Measurements from ENCODE around the gene RPS6KA6.
"Not testable (repeated sequence)": the region's sequence is repeated elsewhere in the genome, so short reads cannot be mapped to it uniquely, and the experiment has no call there.

RPS6KA6 gene

DNA sequence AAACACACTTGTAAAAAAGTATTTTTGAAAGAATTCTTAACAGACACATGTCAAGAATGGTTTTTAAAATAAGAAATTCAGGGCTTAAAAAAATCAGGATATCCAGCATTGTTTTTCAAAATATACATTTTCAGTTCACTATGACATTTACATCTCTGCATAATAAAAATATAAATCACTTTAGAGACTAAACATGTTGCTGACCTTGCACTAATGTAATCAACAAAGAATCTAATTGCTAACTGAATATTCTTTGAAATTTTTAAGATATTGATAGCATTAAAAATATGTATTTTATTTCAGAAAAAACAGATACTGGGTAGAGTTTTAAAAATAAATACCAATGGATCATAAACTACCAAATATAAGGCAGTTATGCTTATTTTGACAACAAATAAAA is 26.4 kb downstream of the RPS6KA6 start:
- no peak for DNase-seq

DNA sequence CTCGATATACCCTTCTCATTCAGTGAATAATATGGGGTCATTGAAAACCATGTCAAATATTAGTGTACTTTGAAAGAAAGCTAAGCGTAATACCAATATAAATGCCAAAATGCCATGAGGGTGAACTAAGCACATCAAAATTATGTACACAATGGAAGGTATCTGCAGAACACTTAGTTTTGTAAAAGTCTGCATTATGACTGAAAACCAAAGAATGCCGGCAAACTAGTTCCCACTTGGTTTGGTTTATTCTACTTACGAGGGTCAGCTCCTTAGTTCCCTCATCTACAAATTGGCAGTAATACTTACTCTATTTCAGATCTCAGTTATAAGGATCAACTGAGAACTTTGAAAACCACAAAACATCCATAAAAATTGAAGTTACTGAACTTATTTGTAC is 27.3 kb downstream of the RPS6KA6 start:
- DNase-seq = no peak

DNA sequence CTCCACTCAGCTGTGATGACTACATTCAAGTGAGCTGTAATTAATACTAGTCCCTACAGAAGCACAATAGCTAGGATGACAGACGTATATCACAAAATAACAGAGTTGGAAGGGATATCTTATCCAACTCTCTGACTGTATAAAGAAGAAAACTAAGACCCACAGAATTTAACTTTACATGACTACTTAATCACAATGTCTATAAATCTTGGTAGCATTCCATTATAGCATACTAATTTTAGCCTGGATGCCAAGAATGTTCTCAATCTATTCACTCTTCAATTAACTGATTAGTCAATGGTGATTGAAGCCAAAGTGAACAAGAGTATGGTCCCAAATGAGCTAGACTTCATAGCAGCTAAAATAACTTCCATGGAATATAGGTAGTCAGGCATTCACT is 31.2 kb downstream of the RPS6KA6 start:
- no peak for DNase-seq

DNA sequence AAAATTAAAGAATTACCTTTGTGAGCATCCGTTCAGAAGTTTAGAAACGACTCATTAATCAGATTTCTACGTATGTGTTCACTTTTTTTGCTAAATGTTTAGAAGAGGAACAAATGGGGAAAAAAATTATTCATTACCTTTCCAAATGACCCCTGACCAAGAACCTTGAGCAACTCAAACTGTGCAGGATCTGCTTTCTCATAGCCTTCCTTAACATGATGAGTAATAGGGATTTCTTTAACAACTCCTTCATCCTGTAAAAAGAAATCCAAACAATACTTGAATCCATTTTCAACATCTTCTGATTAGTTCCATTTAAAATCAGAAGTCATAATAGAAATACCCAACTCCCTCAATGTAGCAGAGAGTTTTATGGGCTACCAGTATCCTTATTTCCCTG is 32.1 kb downstream of the RPS6KA6 start:
- no peak for DNase-seq

DNA sequence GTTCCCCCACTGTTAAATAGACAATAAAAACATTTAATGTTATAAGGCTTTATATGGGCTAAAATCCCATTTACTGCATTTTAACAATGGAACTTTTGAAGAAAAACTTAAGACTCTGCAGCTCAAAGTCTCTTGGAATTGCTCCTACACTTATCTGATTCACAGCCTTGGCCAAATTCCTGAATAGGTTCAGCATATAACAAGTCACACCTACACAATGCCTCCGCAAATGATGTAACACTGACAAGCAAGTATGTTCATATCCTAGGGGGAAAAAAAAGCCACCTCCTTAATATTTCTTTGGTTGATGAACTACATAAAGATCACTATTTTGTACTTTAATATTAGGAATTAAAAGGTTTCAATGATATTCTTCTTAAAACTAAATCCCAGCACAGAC is 34.5 kb downstream of the RPS6KA6 start:
- DNase-seq = no peak

DNA sequence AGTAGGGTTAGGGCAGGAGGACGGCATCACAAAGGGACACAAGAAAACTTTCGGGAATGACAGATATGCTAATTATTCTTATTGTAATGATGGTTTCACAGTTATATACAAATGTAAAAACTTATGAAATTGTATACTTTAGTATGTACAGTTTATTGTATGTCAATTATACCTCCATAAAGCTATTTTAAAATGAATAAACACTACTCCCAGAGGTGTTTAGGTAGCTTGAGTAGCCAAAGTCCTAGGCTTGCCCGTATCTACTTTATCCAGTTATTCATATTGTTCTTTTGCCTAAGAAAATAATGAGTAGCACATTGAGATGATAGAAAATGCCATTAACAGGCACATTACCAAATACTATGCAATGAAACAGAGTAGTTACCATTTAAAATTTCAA is 43.0 kb downstream of the RPS6KA6 start:
- no peak for DNase-seq

DNA sequence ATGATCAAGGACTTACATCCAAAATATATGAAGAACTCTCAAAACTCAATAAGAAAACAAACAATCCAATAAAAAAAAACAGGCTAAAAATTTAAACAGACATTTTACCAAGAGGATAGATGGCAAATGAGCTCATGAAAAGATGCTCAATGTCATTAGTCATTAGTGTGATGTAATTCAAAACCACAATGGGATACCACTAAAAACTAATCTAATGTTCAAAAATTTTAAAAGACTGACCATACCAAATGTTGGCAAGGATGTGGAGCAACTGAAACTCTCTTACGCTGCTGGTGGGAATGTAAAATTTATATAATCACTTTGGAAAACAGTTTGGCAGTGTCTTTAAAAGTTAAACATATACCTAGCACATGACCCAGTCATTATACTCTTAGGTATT is 43.7 kb downstream of the RPS6KA6 start:
- no peak for DNase-seq

DNA sequence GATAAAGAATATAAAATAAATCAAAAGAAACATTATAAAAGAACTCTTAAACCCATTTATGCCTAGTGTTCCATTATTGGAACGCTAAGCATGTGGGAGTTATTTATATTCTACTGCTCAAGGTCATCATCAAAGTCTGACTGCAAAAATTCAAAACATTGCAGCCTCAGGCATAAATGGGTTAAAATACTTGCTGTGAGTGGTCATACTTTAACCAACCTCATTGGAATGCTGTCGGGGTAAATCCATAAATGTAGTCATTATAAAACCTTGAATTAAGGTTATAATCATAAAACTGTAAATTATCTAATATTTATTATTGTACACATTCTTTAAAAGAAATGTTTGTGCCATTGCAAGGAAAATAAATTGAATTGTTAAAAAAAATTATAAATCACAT is 55.0 kb downstream of the RPS6KA6 start:
- no peak for DNase-seq

DNA sequence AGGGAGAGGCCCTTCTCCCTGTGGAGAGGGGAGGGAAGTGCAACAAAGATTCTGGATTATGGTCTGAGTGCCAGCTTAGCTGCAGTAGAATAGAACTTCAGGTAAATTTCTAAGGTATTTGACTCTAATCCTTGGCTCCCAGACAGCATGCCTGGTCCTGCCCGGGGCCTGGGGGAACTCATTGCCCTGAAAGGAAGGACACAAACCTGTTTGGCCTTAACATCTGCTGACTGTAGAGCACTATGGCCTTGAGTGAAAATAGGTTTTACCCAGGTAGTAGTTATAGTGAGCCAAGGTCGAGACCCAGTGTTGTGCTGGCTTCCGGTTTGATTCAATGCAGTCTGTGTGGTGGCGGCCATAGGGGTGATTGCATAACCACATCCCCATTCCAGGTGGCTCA is 64.4 kb downstream of the RPS6KA6 start:
- DNase-seq = no peak

DNA sequence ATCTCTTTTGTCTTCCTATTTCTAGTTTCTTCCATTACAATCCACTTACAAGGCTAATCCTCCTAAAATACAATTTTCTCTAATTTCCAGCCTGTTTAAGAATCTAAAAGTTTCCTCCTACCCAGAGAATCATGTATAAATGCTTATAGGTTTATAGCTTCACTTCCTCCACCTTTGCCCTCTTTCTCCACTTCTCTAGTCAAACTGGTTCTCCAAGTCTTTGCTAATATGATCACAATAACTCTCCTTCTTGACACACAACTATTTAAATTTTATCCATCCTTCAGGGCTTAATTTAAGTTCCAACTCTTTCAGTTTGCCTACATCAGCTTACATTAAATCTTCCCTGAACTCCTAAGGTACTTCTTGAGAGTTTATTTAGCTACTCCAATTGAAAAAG is 69.2 kb downstream of the RPS6KA6 start:
- no peak for DNase-seq

DNA sequence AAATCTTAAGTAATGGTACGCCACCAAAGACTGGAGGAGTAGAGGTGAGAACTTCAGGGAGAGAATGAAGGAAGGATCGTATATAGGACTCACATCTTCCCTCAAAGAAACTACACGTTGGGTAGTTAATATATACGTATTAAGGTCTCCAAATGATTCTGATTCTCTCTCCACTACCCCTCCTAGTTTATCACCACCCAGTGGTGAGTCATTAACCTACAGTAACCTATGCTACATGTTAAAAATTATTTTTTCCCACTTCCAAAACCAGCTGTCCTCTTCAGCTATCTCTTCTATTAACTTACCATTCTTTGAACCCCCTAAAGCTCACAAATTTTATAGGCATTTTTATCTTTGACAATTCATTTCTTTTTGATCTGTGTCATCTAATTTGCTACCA is 69.7 kb downstream of the RPS6KA6 start:
- no peak for DNase-seq

DNA sequence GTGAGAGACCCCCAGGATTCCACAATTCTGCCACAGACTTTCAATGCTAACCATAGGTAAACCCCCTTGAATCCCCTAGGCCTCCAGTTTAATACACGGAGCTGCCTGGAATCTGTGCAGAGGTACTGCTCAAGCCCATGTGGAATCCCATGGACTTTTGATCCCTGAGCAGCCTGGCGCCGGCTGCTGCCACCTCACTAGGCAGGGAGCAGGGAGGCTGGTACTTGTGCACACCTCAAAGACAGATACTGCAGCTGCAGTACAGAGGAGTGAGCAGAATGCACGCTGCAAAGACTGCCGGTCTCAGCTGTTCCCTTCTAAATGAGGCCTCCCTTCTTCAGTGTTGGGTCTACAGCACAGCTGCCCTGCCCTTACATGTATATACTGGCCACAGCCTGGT is 79.4 kb downstream of the RPS6KA6 start:
- DNase-seq = no peak

DNA sequence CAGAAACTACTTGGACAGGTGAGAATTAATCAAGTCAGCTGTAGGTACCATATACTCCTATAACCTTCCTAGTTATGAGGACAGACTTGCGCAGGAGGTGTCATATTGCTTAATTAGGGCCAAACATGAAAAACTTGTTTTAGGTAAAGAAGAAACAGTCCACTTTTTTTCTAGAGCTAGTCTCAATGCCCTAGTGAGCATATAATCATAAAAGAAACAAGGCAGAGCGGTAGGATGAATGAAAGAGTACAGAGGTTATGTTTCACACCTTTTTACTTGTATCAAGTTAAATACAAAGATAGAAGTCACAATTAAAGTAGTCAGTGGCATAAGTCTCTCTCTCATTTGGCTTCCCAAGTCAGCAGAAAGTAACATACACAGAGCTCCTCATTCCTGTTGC is 88.9 kb downstream of the RPS6KA6 start:
- no peak for DNase-seq

DNA sequence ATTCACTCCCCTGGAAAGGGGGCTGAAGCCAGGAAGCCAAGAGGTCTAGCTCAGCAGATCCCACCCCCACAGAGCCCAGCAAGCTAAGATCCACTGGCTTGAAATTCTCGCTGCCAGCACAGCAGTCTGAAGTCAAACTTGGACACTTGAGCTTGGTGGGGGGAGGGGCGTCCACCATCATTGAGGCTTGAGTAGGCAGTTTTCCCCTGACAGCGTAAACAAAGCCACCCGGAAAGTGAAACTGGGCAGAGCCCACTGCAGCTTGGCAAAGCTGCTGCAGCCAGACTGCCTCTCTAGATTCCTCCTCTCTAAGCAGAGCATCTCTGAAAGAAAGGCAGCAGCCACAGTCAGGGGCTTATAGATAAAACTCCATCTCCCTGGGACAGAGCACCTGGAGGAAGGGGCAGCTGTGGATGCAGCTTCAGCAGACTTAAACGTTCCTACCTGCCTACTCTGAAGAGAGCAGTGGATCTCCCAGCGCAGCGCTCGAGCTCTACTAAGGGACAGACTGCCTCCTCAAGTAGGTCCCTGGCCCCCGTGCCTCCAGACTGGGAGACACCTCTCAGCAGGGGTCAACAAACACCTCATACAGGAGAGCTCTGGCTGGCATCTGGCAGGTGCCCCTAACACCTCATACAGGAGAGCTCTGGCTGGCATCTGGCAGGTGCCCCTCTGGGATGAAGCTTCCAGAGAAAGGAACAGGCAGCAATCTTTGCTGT is 108.4 kb downstream of the RPS6KA6 start:
- DNase-seq = not testable (repeated sequence)

DNA sequence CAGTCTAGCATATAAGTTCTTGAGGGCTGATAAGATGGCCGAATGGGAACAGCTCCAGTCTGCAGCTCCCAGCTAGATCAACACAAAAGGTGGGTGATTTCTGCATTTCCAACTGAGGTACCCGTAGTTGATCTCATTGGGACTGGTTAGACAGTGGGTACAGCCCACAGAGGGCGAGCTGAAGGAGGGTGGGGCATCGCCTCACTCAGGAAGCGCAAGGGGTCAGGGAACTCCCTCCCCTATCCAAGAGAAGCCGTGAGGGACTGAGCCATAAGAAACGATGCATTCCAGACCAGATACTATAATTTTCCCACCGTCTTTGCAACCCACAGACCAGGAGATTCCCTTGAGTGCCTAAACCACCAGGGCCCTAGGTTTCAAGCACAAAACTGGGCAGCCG is 109.0 kb downstream of the RPS6KA6 start:
- no peak for DNase-seq

DNA sequence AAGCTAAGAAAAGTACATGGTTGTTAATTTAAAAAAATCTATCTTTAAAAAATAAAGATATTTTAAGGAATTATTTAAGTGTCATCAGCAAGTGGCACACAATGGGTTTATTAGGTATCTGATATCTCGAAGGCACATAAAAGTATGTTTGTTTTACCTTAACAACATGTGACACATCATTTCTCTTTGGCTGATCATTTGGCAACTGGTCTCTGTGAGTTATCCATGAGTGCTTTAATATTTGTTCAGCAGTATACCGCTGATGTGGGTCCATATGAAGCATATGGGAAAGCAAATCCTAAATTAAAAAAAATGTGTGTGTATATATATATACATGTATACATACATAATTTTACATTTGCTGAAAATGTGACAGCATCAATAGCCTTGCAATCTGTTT is 123.2 kb downstream of the RPS6KA6 start:
- no peak for DNase-seq

DNA sequence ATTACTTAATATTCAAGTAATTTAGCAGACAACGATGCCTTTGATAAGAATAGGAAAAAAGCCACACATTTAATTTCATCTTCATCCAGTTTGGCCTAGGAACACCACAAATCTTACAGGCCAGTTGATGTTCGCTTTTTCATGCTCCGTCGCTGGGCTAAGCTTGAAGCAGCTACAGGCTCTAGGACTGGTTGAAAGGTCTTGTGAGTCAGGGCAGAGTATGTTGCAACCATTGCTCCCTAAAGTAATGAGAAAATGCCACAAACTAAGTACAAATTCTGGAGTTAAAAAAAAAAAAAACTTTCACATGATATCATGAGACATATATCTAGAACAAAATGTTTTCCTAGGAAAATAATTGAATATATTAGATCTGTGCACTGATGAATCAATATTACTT is 123.8 kb downstream of the RPS6KA6 start:
- DNase-seq = peak; percentile 7 to 25

DNA sequence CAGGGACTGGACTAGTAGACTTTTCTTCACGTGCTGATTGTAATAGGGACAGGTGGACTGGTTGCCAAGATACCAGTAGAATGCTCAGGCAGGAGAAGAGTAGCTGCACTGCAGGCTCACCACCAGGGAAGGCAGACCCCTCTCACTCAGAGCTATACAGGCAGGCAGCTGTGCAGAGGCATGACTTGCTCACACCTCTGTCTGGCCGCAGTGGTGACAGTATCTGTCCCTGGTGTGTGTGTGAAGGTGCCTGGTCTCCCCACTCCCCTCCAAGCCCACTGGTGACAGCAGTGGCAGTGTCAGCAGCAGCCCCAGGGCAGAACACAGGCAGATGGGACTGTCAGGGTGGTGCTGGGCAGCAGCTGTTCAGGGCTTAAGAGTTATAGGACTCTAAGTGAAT is 140.7 kb downstream of the RPS6KA6 start:
- DNase-seq = no peak

DNA sequence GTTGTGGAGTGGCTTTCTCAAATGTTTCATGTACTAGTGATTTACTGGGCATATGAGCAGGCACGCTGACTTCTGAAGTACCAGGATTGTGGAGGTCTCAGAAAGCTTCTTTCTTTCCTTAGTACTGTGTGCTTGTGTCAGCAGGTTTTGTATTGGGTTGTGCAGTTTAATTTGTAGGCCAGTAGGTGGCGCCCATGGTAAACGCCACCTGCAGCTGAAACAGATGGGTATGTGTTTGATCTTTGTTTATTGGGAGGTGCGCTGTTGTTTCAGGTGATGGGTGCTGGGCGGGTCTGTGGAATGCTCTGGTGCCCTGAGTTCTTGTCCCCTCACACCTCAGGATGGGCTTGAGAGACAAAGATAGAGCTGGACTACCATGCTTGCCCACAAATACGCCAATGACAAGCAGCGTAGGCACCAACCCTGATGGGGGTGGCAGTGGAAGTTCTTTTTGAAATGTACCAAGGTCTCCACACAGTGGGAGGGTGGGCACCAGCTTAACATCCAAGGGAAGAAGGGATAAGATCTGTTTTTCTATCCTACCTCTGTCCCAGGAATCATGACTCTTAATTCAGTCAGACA is 141.5 kb downstream of the RPS6KA6 start:
- peak in 1 of 2 experiments; percentile 16 for DNase-seq

DNA sequence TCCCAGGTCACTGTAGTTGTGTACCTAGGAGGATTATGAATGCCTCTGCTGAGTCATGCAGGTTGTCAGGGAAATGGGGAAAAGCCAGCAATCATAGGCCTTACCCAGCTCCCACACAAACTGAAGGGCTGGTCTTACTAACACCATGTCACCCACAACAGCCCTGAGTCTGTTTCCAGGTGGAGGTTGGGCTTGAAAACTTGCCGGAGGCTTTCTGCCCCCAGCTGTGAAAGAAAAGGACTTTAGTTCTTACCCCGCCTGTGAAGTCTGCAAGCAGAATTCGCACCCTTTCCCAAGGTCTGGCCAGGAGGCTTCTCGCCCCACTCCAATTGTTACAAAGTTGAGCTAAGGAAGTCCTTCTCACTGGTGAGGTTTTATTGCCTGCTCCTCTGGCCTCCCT is 143.9 kb downstream of the RPS6KA6 start:
- DNase-seq = no peak

All from AML-193 (cell line).